HG03039 (cell line): ENCODE results near the gene PRDX2.

Experiments
- ATAC-seq: cut with Tn5 transposase; IDR thresholded peaks from one replicate; pipeline ENCODE4 v1.9.1; 2021; ENCODE audit warnings: mild to moderate bottlenecking, moderate library complexity; ENCODE audit not compliant: unreplicated experiment

The PRDX2 gene

GRCh38 chr19:12782424-12783290, 18.9 kb downstream of the PRDX2 start:
- ATAC-seq = peak; percentile 37

GRCh38 chr19:12782174-12782423, 19.5 kb downstream of the PRDX2 start:
- no peak for ATAC-seq

- ATAC-seq = no peak
Measured at GRCh38 chr19:12779162-12779993, 22.2 kb downstream of the PRDX2 start.

GRCh38 chr19:12778905-12779161, 22.8 kb downstream of the PRDX2 start:
- ATAC-seq = no peak

GRCh38 chr19:12778017-12778904, 23.3 kb downstream of the PRDX2 start:
- ATAC-seq = no peak

GRCh38 chr19:12777217-12778016, 24.2 kb downstream of the PRDX2 start:
- no peak for ATAC-seq

- ATAC-seq = no peak
Measured at GRCh38 chr19:12774588-12775555, 26.7 kb downstream of the PRDX2 start, which contains the start of gene HOOK2. TSS of gene HOOK2 (minus strand) at chr19:12775552. CDS start at chr19:12775449, 103 bp downstream.

GRCh38 chr19:12773571-12773970, 28.0 kb downstream of the PRDX2 start:
- ATAC-seq = no peak

- no peak for ATAC-seq
Measured at GRCh38 chr19:12772323-12772722, 29.3 kb downstream of the PRDX2 start.

- no peak for ATAC-seq
Measured at GRCh38 chr19:12770922-12771321, 30.7 kb downstream of the PRDX2 start.

GRCh38 chr19:12769689-12770088, 31.9 kb downstream of the PRDX2 start:
- ATAC-seq = no peak

GRCh38 chr19:12767666-12768065, 33.9 kb downstream of the PRDX2 start:
- ATAC-seq = no peak

- no peak for ATAC-seq
Measured at GRCh38 chr19:12767150-12767549, 34.5 kb downstream of the PRDX2 start.

GRCh38 chr19:12766051-12766521, 35.5 kb downstream of the PRDX2 start:
- ATAC-seq = no peak

GRCh38 chr19:12764698-12765097, 36.9 kb downstream of the PRDX2 start:
- ATAC-seq = no peak

GRCh38 chr19:12763100-12763499, 38.5 kb downstream of the PRDX2 start:
- no peak for ATAC-seq

GRCh38 chr19:12759686-12760085, 41.9 kb downstream of the PRDX2 start:
- ATAC-seq = no peak

GRCh38 chr19:12757544-12758274, 43.9 kb downstream of the PRDX2 start:
- no peak for ATAC-seq
